OCI-LY1 (cell line): ENCODE results near the gene PLA2G2E.

Experiments
- H2AFZ ChIP-seq: fragments of 200-600 bp; sonication (generic), shearing (Covaris generic); 2 replicates; pipeline ENCODE4 v1.6.0; 2014; ENCODE audit warnings: antibody characterized with exemption, mild to moderate bottlenecking, low read length
- H3F3A ChIP-seq: fragments of 200-600 bp; sonication (generic), shearing (Covaris generic); 2 replicates; pipeline ENCODE4 v1.6.0; 2014; ENCODE audit warnings: mild to moderate bottlenecking, antibody characterized with exemption, low read length, moderate library complexity; ENCODE audit not compliant: insufficient read depth
- H3K27ac ChIP-seq: fragments of 200-600 bp; sonication (generic); 2 replicates; pipeline ENCODE4 v1.5.1; 2014; ENCODE audit warnings: low read length, mixed run types, mild to moderate bottlenecking, low read depth; ENCODE audit not compliant: poor library complexity, severe bottlenecking
- H3K27me3 ChIP-seq: fragments of 200-600 bp; sonication (generic); 2 replicates; pipeline ENCODE4 v1.6.0; 2014; ENCODE audit warnings: antibody characterized with exemption, mild to moderate bottlenecking, low read length, moderate library complexity; ENCODE audit not compliant: insufficient read depth
- H3K36me3 ChIP-seq: fragments of 200-600 bp; sonication (generic); 2 replicates; pipeline ENCODE4 v1.6.1; 2014; ENCODE audit warnings: mild to moderate bottlenecking, antibody characterized with exemption, low read length, moderate library complexity, mixed read lengths; ENCODE audit not compliant: insufficient read depth
- H3K4me1 ChIP-seq: fragments of 200-600 bp; sonication (generic); 2 replicates; pipeline ENCODE4 v1.5.1; 2014; ENCODE audit warnings: mild to moderate bottlenecking, low read length, moderate library complexity; ENCODE audit not compliant: insufficient read depth, severe bottlenecking
- H3K4me2 ChIP-seq: fragments of 200-600 bp; sonication (generic), shearing (Covaris generic); 2 replicates; pipeline ENCODE4 v1.6.1; 2014; ENCODE audit warnings: low read length
- H3K4me3 ChIP-seq: fragments of 200-600 bp; sonication (generic); 2 replicates; pipeline ENCODE4 v1.5.1; 2014; ENCODE audit warnings: low read length, low read depth, mild to moderate bottlenecking, mixed read lengths; ENCODE audit not compliant: poor library complexity, severe bottlenecking
- H3K79me2 ChIP-seq: fragments of 200-600 bp; shearing (Covaris generic); 2 replicates; pipeline ENCODE4 v1.6.1; 2016; ENCODE audit warnings: mixed run types, low read length, mixed read lengths; ENCODE audit not compliant: insufficient read depth
- H3K9ac ChIP-seq: fragments of 200-600 bp; sonication (generic), shearing (Covaris generic); 2 replicates; pipeline ENCODE4 v1.6.1; 2014; ENCODE audit warnings: mild to moderate bottlenecking, low read length, mixed read lengths
- H3K9me2 ChIP-seq: fragments of 200-600 bp; sonication (generic), shearing (Covaris generic); 2 replicates; pipeline ENCODE4 v1.6.1; 2014; ENCODE audit warnings: low read depth, mild to moderate bottlenecking, low read length, mixed read lengths
- H3K9me3 ChIP-seq: fragments of 200-600 bp; shearing (Covaris generic); 2 replicates; pipeline ENCODE4 v1.6.1; 2014; ENCODE audit warnings: low read length, mixed read lengths
- H4K20me1 ChIP-seq: fragments of 200-600 bp; sonication (generic), shearing (Covaris generic); 2 replicates; pipeline ENCODE4 v1.6.0; 2016; ENCODE audit warnings: mild to moderate bottlenecking, low read length; ENCODE audit not compliant: insufficient read depth
- EZH2 ChIP-seq: fragments of 200-600 bp; sonication (generic), shearing (Covaris generic); IDR thresholded peaks from 2 replicates; pipeline ENCODE4 v1.8.0; 2017; ENCODE audit warnings: borderline replicate concordance, mixed run types, mild to moderate bottlenecking, antibody characterized with exemption, low read length, moderate library complexity, mixed read lengths
- TF ChIP-seq, protein P1 (sequence below): fragments of 200-600 bp; sonication (generic), shearing (Covaris generic); IDR thresholded peaks from 2 replicates; pipeline ENCODE4 v1.5.1; 2017; ENCODE audit warnings: mild to moderate bottlenecking, antibody characterized with exemption, low read length, moderate library complexity, mixed read lengths

PLA2G2E gene

DNA sequence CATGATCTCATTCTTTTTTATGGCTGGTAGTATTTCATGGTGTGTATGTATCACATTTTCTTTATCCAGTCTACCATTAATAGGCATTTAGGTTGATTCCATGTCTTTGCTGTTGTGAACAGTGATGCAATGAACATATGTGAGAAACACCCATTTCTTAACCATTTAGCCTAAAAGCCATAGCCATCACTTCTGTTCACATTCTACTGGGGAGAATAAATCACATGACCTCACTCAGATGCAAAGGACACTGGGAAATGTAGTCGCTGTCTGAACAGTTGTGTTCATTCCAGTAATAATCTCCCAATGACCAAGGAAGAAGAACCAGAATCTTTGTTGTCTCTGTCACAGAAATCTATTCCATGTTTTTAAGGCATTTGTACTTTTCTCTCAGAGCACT, 15.1 kb upstream of the PLA2G2E start:
- no peak overlapping the region for H3K4me3 ChIP-seq
- no peaks in the 10 kb centered on the region for H4K20me1 ChIP-seq
- H2AFZ ChIP-seq: no peak overlapping the region
- H3K27me3 ChIP-seq: no peaks in the 10 kb centered on the region
- no peaks in the 10 kb centered on the region for H3K9me2 ChIP-seq
- no peaks in the 10 kb centered on the region for H3K79me2 ChIP-seq
- H3K27ac ChIP-seq: no peak overlapping the region
- no peaks in the 10 kb centered on the region for H3K4me1 ChIP-seq
- H3K9ac ChIP-seq: no peak overlapping the region
- H3F3A ChIP-seq: no peaks in the 10 kb centered on the region
- H3K9me3 ChIP-seq: no peaks in the 10 kb centered on the region
- TF ChIP-seq EZH2: no peak
- TF ChIP-seq, protein P1, sequence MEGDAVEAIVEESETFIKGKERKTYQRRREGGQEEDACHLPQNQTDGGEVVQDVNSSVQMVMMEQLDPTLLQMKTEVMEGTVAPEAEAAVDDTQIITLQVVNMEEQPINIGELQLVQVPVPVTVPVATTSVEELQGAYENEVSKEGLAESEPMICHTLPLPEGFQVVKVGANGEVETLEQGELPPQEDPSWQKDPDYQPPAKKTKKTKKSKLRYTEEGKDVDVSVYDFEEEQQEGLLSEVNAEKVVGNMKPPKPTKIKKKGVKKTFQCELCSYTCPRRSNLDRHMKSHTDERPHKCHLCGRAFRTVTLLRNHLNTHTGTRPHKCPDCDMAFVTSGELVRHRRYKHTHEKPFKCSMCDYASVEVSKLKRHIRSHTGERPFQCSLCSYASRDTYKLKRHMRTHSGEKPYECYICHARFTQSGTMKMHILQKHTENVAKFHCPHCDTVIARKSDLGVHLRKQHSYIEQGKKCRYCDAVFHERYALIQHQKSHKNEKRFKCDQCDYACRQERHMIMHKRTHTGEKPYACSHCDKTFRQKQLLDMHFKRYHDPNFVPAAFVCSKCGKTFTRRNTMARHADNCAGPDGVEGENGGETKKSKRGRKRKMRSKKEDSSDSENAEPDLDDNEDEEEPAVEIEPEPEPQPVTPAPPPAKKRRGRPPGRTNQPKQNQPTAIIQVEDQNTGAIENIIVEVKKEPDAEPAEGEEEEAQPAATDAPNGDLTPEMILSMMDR: no peak
- no peak overlapping the region for H3K4me2 ChIP-seq
- no peaks in the 10 kb centered on the region for H3K36me3 ChIP-seq

DNA sequence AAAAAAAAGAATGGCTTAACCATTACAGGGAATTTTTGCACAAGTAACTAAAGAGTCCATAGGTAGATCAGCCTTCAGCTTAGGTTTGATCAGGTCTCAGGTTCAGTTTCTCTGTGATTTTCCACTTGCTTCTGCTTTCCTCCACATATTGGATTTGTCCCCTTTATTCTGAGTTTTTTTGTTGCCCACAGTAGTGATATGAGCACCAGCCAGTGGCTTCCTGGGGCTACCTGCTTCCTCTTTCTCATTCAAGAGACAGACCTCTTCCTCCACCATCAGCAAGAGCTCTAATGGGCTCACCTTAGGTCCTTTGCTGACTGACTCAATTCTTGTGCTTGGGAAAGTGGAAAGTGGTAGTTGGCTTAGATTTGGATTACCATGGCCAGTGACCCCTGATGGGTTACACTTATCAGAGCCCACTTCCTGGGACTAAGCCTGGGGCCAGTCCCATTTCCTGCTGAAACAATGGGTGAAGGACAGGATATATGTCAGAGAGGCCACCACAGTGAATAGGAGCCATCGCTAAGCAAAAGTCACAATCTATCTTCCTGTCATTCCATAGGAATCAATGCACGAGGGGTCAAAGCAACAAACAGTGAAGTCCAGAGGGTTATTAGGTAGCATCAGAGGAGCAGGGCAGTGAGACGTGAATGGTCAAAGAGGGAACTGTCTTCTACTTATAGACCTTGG, 12.8 kb upstream of the PLA2G2E start:
- Histone ChIP-seq H3K4me1 (no peaks in the 10 kb centered on the region), H3K4me2 (no peak overlapping the region), H3K9me3 (0 out of 2 replicates have a peak, but pooled peaks cover 3% of the 10 kb centered on the region), H3F3A (no peaks in the 10 kb centered on the region), H4K20me1 (no peaks in the 10 kb centered on the region), H3K9me2 (no peaks in the 10 kb centered on the region), H2AFZ (no peak overlapping the region), H3K4me3 (no peak overlapping the region), H3K36me3 (no peaks in the 10 kb centered on the region), H3K27ac (no peak overlapping the region), H3K9ac (no peak overlapping the region), H3K79me2 (no peaks in the 10 kb centered on the region), H3K27me3 (no peaks in the 10 kb centered on the region)
- TF ChIP-seq, protein P1: no peak
- TF ChIP-seq EZH2: no peak

DNA sequence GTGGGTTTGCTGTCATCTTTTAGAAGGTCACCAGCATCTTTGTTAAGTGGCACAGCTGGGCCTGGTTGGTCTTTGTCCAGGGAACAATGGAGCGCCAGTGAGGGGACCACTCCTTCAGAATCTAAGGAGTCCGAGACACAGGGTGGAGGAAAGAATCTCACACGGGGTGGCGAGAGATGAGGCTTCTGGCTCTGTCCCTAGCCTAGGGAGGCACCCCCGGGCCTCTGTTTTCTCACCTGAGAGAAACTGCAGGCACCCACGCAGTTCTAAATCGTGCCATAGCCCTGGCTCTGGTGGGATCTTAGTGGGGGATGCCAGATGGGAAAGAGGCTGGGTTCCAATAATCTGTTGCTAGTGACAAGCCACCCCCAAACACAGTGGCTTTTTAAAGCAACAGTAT, 10.9 kb upstream of the PLA2G2E start:
- no peak for TF ChIP-seq EZH2
- TF ChIP-seq, protein P1: no peak
- Histone ChIP-seq H3K9ac (no peak overlapping the region), H4K20me1 (no peaks in the 10 kb centered on the region)

More for the DNA sequence above, 10.9 kb upstream of the PLA2G2E start:
- no peaks in the 10 kb centered on the region for H3K4me1 ChIP-seq
- H3F3A ChIP-seq: no peaks in the 10 kb centered on the region
- H3K9me2 ChIP-seq: no peaks in the 10 kb centered on the region
- H3K4me3 ChIP-seq: no peak overlapping the region
- H3K9me3 ChIP-seq: 0 out of 2 replicates have a peak, but pooled peaks cover 3% of the 10 kb centered on the region
- no peaks in the 10 kb centered on the region; the same call in 1 of the 2 replicates for H3K27me3 ChIP-seq
- no peaks in the 10 kb centered on the region for H3K79me2 ChIP-seq
- H3K36me3 ChIP-seq: no peaks in the 10 kb centered on the region
- H2AFZ ChIP-seq: no peak overlapping the region
- no peak overlapping the region for H3K27ac ChIP-seq
- no peak overlapping the region for H3K4me2 ChIP-seq
